NCI-H748 (cell line): ENCODE measurements around the gene SEMA3C.

ENCODE experiments used
- DNase-seq: peaks from one replicate; lab custom pipeline; 2025; ENCODE audit not compliant: unreplicated experiment; lab: John Stamatoyannopoulos, UW

SEMA3C gene

DNA sequence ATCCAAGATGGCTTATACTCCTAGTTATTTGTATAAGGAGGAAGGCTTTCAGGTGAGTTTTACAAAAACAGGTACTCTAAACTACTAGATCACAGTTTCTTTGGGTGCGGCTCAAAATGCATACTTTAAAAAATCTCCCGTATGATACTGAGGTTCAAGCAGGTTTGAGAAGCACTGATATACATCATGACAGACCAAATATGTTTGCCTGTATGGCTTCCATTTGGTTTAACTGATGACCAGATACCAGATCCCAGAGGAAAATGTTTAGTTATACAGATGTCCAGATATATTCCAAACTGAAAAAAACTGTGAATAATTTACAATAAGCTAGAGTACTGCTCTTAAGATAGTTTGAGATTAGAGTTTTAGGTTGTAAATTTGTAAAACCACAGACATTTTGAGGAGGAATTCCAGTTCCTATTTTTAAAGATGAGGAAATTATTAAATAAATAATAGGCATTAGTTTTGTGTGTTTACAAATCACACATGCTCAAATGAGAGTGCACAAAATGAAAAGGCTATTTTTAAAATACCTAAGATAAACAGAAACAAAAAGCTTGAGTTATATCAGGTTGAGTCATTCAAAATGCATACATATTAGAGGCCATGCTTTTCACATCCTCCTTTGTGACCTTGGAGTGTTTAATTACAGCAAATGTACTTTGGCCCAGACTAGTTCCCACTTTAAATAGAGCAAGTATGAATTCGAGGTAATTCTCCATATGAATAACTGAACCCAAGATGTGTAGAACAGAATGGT, 60.5 kb downstream of the SEMA3C start:
- no peak for DNase-seq

DNA sequence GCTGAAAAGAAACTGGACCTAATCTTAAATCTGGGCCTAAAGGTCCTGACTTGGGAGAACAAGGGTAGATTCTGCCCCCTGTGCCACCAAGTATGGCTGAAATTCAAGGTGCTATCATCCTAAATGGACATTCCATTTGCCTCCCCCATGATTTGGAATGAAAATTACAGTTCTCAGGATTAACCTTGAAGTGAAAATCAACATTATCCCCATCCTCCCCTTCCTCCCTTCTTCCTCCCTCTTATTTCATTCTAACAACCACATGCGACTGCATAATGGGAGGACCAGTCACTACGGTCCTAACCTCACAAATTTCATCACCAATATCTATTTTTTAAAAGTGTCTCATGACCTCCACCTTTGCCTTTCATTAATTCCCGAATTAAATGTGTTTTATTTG, 62.1 kb downstream of the SEMA3C start:
- DNase-seq: no peak

DNA sequence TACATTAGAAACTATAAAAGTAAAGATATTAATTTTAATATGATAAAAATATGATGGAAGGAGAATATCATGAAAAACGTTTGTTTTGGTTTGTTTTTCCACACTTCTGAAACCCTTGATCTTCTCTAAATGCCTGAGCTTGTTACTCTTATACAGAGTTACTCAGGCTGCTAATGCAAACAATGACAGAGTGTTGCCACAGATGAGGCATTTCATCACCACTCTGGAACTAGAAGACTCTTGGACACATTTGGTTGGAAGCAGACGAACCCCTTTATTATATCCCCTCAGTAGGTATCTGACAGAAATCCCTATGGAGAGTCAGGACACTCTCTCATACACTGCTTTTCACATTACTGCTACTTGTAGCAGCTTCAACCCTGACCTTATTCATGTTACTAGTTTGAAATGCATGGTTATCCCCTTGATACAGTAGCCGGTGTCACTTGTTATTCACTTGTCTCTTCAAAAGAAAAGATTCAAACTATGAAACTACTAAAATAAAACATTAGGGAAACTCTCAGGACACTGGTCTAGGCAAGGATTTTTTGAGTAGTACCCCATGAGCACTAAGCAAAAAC, 66.9 kb downstream of the SEMA3C start:
- DNase-seq: no peak

- no peak for DNase-seq
Observed at GRCh38 chr7:80848841-80849240, 70.0 kb downstream of the SEMA3C start.

- no peak for DNase-seq
Observed at GRCh38 chr7:80847895-80848294, 71.0 kb downstream of the SEMA3C start.

- no peak for DNase-seq
Observed at GRCh38 chr7:80847027-80847426, 71.8 kb downstream of the SEMA3C start.

GRCh38 chr7:80844916-80845315, 73.9 kb downstream of the SEMA3C start:
- DNase-seq: no peak

GRCh38 chr7:80843018-80843677, 75.7 kb downstream of the SEMA3C start:
- DNase-seq: no peak

DNA sequence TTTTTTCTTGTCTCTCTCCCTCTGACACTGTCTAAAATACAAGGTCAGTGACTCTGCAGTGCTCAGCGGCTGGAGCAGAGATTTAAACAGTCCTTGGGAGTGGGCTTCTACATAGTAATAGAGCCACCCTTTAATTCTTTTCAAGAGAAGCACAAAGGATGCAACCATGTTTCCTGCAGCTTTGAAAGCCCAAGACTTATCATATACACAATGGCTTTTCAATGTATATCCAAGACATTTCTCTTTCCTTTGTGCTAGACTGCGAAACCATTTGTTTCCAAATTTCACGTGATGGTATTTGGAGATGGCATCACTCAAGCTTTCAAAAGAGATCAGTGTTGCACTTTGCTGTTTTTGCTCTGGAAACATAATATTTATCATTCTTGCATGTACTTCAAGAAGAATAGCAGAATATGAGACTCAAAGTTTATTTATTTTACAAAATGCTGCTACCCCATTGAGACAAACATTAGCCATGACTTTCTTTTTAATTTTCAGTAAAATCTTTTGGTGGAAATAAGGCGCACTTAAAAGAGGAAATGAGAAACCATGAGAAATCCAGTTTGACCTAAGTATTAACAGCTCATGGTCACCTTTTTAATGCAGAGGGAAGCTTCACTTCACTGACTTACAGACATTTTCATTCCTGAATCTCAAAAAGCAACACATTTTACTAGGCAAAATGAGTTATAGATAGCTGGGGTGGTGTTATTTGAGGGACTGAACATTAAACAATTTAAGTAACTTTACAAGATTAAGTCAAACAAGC, 76.6 kb downstream of the SEMA3C start:
- DNase-seq: no peak

- no peak for DNase-seq
Observed at GRCh38 chr7:80841423-80841955, 77.4 kb downstream of the SEMA3C start.

- no peak for DNase-seq
Observed at GRCh38 chr7:80840681-80841080, 78.2 kb downstream of the SEMA3C start.

DNA sequence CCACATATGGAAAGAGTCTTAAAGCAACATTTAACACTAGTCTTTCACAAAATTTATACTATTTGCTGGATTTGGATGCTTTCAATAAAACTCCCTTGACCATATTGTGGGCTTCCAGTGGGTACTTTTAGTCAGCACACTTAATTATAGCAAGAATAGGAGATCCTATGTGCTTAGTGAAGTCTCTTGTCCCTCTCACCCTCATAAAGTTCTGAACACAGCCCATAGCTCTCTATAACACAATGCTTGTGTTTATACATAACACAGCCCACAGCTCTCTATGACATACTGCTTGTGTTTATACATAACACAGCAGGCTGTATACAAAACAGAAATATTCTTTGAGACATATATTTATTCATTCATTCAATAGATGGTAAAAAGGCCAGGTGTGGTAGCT, 79.0 kb downstream of the SEMA3C start:
- peak; percentile 85 for DNase-seq

- no peak for DNase-seq
Observed at GRCh38 chr7:80838643-80839042, 80.2 kb downstream of the SEMA3C start.

- no peak for DNase-seq
Observed at GRCh38 chr7:80837345-80837744, 81.5 kb downstream of the SEMA3C start.

DNA sequence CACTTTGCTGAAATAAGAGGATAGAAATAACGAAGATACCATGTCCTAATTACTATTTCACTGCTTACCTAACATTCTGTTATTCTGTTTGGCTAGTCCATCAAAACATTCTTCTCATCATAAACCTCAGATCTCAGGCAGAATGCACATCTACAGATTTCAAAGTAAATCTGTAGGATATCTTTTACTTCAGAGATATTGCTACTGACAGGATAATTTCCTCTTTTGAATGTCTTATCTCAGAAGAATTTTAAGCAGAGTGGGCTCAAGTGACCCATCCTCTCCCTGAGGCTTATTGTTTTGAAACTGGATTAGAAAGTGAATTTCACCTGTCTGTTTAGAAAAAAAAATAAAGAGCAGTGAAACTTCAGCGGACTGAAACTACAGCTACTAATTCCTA, 83.6 kb downstream of the SEMA3C start:
- DNase-seq: no peak

DNA sequence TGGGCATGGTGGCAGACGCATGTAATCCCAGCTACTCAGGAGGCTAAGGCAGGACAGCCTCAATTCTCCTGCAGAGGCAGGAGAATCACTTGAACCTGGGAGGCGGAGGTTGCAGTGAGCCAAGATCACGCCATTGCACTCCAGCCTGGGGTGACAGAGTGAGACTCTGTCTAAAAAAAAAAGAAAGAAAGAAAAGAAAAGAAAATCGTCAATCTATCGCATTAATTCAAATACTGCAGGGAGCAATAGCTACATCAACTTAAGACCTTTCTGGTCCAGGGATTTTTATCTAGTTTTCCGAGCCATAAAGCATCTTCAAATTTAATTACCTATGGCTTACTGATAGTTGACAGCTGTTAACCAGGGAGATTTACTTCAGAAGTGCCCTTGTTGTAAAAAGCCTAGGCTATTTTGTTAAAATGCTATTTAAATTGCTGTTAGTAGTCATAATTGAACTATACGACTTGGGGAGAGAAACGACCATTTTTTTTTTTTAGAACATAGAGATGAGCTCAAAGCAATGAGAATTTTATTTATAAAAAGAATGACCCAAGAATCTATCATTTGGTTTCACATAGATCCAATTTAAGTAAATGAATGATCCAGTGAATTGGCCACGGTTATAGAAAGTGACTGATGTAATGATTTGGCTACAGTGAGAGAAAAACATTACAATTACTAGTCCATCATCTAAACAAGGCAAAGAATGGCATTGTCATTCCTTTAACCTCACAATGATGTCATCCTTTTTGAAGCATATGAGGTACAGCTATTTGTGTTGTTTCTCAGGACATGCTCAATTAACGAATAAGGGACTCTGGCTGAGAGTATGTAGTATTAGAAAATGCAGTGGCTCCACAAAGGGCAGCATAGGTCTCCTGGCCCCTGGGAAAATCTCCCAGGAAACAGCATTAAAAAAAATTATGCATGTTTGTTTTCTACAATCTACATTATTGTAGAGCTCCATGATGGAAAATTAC, 85.3 kb downstream of the SEMA3C start:
- DNase-seq: peak; percentile 73

- no peak for DNase-seq
Observed at GRCh38 chr7:80832006-80832405, 86.8 kb downstream of the SEMA3C start.

DNA sequence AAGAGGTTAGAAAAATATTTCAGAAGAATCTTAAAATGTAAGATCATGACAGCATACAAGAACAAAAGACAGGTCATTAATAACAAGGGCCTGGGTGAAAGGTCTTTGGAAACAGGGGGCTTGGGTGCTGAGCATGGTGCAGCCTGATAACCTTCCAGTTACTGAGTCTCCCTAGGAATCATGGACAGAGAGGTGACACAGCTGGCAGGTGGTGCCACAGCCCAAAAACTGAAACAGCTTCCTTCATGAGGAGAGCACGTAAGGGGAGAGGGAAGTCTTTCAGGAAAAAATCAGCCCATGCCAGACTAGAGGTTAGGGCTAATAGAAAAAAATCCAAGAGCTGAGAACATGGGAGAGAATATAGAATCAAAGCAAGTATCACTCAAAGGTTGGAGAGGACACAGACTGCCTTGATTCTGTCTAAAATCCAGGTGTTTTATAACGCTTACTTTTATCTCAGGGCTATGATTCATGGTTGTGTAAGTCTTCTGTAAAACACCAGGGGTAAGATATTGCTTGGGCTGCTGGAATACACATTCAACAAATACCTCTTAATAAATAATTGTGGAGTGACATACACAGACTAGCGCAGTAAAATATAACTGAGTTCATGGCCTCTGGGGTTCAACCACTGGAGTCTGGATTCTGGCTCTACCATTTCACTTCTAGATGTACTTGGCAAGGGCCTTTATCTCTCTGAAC, 88.1 kb downstream of the SEMA3C start:
- no peak for DNase-seq

- no peak for DNase-seq
Observed at GRCh38 chr7:80830010-80830409, 88.8 kb downstream of the SEMA3C start.

GRCh38 chr7:80829527-80829926, 89.3 kb downstream of the SEMA3C start:
- no peak for DNase-seq
